HG02798 (cell line): ENCODE results near the gene JPT2.
A peak's percentile ranks its signal among the peaks of the same experiment; 100 is the strongest.

Experiments used
- ATAC-seq: cut with Tn5 transposase; IDR thresholded peaks from one replicate; pipeline ENCODE4 v1.9.1; 2021; ENCODE audit warnings: mild to moderate bottlenecking; ENCODE audit not compliant: unreplicated experiment, poor library complexity

JPT2 gene

GRCh38 chr16:1677942-1678499, at the start of gene JPT2:
TSS of gene JPT2 (plus strand) at chr16:1678279. CDS start at chr16:1678313, 34 bp downstream.
- peak; percentile 96 for ATAC-seq

DNA sequence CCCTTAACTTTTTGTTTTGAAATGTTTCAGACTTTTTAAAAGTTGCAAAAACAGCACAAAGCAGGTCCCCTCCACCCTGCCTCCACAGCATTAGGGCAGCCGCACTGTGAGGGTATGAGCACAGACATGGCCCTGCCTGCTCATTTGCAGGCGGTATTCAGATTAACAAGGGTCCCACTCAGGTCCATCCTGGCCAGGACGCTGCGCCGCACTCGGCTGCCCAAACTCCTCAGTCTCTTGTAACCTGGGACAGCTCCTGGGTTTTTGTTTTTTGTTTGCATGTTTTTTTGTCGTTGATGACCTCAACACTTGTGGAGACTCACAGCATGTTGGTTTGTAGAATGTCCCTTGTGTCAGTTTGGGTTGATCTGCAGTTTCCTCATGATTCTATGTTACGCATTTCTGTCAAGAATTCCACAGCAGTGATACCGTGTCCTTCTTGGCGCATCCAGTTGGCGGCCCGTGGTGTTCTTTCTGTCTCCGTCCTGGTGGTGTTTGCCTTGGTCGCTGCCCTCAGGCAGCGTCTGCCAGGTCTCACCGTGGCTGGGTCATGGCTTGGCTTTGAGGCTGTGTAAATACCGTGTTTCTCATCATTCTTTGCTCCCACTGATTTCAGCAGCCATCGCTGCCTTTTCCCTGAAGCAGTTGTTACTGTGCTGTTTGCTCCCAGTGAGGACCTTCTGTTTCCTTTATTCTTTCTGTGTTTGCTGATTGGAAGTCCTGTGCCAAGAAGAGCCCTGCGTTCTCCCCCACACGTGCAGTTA, 47.4 kb upstream of the JPT2 start:
- no peak for ATAC-seq

GRCh38 chr16:1631230-1631629, 46.8 kb upstream of the JPT2 start:
- ATAC-seq = no peak

- no peak for ATAC-seq
These were observed 46.0 kb upstream of the JPT2 start for GRCh38 chr16:1631931-1632637.

DNA sequence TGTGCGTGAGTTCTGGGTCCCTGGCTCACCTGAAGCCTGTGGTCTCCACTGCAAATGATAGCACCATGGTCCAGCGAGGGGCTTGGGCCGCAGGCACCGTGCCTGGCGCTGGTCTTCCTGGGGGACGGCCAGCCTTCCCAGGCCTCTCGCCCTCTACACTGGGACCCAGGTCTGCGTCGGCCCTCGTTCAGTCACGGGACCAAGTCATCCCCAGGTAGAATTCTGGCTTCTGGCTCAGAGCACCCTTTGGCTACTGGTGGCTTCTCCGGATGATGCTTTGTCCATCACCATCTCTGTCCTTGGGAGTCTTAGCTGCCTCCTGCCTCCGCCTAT, 45.5 kb upstream of the JPT2 start:
- ATAC-seq = no peak

DNA sequence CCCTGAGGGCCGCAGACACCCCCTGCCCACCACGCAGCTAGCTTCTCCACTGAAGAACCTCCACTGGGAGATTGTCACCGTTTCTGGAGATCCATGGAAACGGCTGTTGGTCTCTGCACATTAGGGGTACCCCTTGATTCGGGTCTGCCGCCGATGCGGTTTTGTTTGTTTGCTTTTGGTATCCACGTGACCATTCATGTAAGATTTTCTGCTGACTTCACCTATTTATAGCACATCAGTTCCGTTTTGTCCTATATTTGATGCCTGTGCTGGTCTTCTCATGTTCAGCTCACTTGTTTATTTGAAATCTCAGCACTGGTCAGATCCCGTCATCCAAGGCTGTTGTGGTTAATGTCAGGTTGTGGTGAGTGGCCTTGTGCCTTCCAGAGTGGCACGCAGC, 44.8 kb upstream of the JPT2 start:
- ATAC-seq = no peak

DNA sequence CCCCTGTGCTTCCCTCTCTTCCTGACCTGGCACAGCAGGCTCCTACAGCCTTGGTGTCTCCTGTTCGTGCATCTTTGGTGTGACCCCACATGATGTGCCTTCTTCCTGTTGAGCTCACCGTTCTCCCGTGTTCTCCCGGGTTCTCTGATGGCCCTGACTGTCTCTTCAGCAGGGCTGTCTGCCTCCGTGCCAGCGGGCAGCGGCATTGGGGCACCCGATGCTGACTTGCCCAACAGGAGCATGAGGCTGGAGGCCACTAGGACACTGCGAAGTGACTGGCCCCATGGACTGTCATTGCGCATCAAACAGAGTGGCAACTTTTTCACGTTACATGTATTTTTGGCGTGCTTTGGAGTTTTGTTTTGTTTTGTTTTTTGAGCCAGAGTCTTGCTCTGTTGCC, 43.5 kb upstream of the JPT2 start:
- ATAC-seq = no peak

DNA sequence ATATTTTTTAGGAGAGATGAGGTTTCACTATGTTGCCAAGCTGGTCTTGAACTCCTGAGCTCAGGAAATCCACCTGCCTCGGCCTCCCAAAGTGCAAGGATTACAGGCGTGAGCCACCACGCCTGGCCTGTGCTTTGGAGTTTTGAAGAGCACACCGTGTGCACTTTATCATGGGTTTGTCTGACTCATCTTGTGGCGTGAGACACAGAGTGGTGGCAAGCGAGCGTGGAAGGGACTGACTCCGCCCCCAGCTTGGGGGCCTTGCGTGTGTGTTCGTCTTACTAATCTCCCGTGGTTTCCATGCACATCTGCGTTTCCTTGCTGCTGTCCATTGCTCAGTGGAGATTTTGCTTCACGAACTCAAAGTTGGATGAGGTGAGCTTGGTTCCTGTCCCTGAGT, 43.0 kb upstream of the JPT2 start:
- no peak for ATAC-seq

DNA sequence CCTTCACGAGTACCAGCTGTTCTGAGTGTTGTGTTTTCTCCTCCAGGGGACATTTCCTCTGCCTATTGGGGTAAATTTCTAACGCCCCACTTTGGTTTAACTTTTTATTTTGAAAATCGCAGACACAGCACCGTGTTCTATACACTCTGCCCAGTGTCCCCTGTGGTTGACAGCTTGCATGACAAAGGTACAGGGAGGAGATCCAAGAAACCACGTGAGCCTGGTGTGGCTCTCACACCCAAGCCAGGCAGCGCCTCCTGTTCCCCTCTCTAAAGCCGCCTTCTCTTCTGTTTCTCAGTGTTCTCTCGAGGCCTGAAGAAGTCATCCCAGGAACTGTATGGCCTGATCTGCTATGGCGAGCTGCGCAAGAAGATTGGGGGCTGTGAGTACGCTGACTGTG, 40.6 kb upstream of the JPT2 start:
- ATAC-seq = no peak

DNA sequence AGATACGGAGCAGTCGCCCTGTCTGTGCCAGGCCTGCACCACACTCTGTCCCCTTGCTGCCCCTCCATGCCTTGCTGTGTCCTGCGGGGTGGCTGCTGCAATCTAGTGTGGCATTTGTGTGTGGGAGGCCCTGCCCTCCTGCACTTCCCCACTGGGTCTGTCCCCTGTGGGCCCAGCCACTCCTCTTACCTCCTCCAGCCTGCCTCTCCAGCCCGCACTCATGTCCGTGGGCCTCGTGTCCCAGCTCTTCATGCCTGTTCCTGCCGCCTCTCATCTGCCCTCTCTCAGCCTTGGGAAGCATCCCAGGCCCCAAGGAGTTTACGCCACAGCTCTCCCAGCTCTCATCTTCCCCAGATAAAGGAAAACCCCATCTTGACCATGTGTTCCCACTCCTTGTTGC, 39.3 kb upstream of the JPT2 start:
- ATAC-seq = no peak

GRCh38 chr16:1639282-1639681, 38.8 kb upstream of the JPT2 start:
- ATAC-seq = no peak

DNA sequence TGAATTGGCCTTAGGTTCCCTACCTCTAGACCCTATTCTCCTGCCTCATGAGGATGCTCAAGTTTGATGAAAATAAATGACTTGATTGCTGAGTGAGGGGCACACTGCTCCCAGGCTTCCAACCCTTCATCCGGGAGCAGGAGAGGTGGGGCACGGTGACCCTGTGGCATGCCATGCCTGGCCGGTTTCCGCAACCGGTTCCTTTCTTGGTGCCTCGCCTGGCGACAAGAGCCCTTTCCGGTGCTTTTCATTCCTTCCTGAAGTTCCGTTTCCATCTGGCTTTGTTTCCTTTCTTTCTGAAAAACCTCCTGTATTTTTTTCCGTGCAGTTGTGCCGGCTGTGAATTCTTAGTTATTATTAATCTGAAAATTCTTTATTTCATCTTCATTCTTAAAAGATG, 38.2 kb upstream of the JPT2 start:
- no peak for ATAC-seq

DNA sequence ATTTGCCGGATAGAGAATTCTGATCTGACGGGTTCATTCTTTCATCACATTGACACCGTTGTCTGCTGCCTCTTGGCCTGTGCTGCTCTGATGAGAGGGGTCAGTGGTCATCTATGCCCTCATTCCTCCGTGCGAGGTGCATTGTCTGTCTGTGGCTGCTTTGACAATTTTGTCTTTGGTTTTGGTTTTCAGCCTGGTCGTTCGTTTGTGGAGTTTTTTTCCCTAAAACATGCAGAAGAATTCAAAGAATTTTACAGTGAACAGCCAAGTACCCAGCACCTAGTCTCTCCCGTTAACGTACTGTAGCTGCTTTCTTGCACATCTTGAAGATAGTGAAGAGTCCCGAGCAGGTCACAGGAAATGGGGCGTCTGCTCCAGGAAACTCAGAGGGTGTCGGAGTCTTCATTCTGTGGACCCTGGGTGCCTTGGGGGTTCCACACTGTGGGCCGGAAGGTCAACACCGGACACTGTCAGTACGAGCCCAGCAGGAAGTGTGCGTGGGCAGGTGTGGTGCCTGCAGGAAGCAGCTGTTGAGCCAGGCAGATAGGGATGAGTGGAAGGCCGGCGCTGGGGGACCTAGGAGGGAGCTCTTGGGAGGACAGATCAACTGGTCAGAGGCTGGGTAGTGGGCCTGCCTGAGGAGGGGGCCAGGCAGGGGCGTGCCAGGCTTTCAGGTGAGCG, 37.7 kb upstream of the JPT2 start:
- no peak for ATAC-seq

GRCh38 chr16:1641261-1641660, 36.8 kb upstream of the JPT2 start:
- no peak for ATAC-seq

GRCh38 chr16:1642148-1642547, 35.9 kb upstream of the JPT2 start:
- no peak for ATAC-seq

DNA sequence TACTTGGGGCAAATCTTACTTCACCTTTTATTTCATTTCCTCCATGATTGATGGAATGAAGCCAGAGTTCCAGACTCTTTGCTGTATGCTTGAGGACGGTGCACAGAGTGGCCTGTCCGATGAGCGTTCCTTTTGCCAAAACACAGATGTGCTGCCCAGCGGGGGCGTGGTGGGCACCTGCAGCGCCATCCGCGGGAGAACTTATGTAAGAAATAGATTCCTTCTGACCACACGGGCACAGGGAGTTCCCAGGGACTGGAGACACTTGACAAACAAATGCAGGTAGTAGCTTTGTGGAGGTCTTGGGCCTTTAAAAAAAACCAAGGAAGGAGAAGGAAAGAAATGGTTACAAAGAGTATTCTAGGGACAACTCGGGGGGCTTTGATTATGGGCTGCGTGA, 35.3 kb upstream of the JPT2 start:
- no peak for ATAC-seq

- no peak for ATAC-seq
These were observed 34.6 kb upstream of the JPT2 start for GRCh38 chr16:1643521-1643920.

- no peak for ATAC-seq
These were observed 32.1 kb upstream of the JPT2 start for GRCh38 chr16:1645914-1646525.

GRCh38 chr16:1647856-1648255, 30.2 kb upstream of the JPT2 start:
- no peak for ATAC-seq

DNA sequence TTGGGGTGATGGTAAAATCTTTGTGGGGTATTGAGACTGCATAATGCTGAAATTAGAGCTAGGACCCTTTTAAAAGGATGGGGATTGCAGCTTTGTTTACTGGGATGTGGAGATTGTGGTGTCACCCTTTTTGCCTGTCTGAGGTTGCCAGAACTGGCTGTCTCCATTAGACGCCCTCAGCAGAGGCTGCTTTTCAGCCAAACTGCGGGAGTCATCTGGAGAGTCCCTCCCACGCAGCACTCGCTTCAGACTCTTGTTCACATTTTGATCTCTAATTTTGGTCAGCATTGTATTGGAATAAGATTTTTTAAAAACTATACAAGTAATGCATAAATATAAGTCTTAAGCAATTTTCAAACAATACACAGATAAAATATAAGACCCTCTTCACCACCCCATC, 27.9 kb upstream of the JPT2 start:
- ATAC-seq = no peak
